HEK293T (cell line): ENCODE data around the gene HJV.

Experiments used
- CTBP1 ChIP-seq: fragments of 450-650 bp; IDR thresholded peaks from 2 replicates; pipeline ENCODE4 v1.6.1; 2016; ENCODE audit warnings: borderline replicate concordance
- ELF4 ChIP-seq: fragments of 450-650 bp; IDR thresholded peaks from 2 replicates; pipeline ENCODE4 v1.6.1; 2017; ENCODE audit warnings: antibody characterized with exemption
- FOXA1 ChIP-seq: fragments of 450-650 bp; IDR thresholded peaks from 2 replicates; pipeline ENCODE4 v1.6.1; 2016; ENCODE audit warnings: mild to moderate bottlenecking
- FOXK2 ChIP-seq: fragments of 450-650 bp; IDR thresholded peaks from 2 replicates; pipeline ENCODE4 v1.6.1; 2016; ENCODE audit warnings: mild to moderate bottlenecking
- FOXM1 ChIP-seq: fragments of 450-650 bp; IDR thresholded peaks from 2 replicates; pipeline ENCODE4 v1.6.1; 2017; ENCODE audit warnings: mild to moderate bottlenecking, borderline replicate concordance
- HDGF ChIP-seq: fragments of 450-650 bp; IDR thresholded peaks from 2 replicates; pipeline ENCODE4 v1.6.1; 2017; ENCODE audit warnings: antibody characterized with exemption, borderline replicate concordance
- LEF1 ChIP-seq: fragments of 450-650 bp; IDR thresholded peaks from 2 replicates; pipeline ENCODE4 v1.6.1; 2017; ENCODE audit warnings: mild to moderate bottlenecking, borderline replicate concordance
- SP1 ChIP-seq: fragments of 450-650 bp; IDR thresholded peaks from 2 replicates; pipeline ENCODE4 v1.6.1; 2017

- TF ChIP-seq CTBP1 (no peak), FOXA1 (no peak), SP1 (no peak), HDGF (no peak), ELF4 (no peak), FOXM1 (no peak), LEF1 (no peak), FOXK2 (no peak)
These were observed 9.9 kb upstream of the HJV start for GRCh38 chr1:146031476-146031875.
